GM19238 (cell line): ENCODE results near the gene MMAB.

Experiments
- DNase-seq: peaks from one replicate; pipeline ENCODE4 v3.0.0; 2011; ENCODE audit warnings: low spot score; ENCODE audit not compliant: insufficient read length

Gene MMAB

DNA sequence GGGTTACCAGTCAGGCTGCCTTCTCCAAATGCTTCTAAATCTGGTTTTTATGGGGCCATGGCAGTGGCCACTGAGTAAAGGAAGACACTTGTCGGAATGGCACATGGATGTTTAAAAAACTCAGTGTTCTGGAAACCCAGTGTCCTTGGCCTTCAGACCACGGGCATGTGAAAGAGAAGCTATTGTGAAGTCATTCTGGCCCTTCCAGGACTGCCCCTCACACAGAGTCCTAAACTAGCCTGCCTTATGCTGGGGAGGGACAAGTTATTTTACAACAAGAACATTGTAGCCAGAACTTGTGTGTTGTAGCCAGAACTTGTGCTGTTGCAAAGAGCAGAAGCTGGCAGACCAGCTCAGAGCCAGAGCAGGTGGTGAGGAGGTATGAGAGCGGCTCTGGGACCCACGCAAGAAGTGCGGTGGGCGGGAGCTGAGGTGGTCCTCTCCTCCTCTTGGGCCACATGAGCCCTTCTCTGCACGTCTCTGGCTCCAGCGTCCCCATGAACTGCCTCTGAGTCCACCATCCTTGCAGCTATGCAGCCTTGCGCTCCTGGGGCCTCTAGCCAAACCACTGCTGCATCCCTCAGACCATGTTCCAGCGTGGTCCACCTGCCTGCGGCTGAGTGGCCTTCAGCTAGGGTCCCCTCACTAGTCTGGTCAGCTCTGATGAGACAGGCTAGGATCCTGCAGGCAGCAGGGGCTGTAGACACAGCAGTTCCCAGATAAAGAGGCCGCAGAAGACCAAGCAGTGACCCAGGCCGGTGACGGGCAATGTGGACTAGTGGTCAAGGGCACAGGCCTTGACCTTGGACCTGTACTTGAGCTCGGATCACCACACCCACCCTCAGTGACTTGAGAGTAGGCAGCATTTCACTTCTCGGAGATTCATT is 32.5 kb downstream of the MMAB start:
- DNase-seq: no peak

- no peak for DNase-seq
Measured at GRCh38 chr12:109539508-109539907, 33.8 kb downstream of the MMAB start.

DNA sequence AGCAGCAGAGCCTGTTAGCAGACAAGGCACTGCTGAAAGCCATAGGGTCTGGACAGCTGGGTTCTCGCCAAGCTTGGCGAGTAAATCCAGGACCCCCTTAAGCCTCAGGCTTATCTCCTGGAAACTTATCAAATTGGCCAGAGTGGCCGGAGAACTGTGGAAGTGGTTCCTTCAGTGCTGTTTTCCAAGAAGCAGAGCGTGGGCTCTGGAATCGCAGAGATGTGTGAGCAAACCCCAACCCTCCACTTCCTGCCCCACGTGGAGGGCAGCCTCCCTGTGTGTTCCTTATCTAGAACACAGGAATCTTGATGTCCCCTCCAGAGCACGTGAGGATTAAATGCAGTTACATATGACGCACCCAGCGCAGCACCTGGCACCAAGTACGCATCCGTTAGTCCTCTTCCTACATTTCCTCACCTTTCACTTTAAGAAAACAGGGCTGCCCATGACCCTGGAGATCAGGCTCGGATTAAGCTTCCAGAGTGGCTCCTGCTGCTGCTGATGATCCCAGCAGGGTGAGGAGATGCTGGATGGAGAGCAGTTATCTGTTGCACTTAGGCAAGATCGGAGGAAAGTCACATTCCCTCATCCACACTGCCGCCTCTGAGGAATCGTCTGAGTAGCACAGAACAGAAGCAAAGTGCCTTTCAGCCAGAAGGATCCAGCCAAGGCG is 35.0 kb downstream of the MMAB start:
- no peak for DNase-seq

DNA sequence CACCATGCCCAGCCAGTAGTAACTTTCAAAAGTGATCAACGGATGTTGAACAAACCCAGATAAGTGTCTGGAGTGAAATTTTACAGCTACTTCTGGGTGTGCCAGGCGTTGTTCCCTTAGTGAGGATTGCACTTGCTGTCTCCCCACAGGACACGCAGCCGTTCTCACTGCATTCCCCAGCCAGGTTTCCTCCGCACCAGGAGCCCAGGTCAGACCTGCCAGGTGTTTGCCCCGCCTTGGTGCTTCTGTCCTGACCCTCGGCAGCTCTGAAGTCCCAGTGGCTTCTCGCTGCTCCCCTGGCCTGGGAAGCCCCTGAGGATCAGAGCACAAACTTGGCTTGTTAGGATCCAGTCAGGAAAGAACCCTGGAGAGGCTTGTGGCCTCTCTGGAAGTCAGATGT is 36.2 kb downstream of the MMAB start:
- DNase-seq: no peak

DNA sequence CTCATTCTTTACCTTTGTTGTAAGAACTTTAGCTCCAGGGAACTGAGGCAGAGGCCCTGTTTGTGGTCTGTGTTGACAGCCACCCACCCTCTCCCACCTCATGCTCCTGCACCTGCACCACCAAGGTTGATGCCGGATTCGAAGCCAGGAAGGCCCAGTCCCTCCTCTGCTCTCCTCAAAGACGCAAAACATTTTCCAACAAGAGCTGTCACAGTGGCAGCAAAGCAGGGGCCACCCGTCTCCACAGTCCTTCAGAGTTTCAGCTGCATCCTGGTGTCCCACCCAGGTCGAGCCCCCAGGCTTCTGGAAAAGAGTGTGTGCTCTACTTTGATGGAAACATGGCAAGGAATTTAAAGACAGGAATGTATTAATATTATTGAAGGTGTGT is 37.4 kb downstream of the MMAB start:
- no peak for DNase-seq

DNA sequence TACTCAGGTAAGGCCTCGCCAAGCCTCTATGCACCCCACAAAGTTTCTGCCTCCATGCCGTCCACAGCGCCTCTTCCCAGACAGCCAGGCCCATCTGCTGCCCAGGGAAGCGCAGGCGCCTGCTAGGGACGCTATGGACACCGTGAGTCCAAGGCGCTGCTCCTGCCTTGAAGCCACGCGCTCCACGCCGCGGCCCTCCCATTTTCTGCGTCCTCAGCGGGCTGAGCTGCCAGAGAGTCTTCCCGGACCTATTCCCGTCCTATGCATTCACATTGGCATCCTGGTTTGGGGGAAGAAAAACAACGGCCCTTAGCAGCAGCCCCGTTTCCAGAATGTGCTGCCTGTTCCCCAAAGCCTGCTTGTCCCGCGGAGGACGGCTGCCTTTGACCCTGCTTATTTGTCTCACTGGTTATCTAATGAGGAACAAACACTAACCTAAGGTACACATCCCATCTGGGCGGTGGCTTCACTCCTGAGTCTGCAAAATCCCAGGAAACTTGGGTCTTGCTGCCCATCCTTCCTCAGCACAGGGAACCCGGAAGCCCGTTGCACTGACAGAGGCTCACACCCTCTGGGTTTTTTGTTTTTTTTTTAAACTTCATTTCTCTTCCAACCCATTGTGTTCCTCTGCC is 38.0 kb downstream of the MMAB start:
- DNase-seq: no peak

DNA sequence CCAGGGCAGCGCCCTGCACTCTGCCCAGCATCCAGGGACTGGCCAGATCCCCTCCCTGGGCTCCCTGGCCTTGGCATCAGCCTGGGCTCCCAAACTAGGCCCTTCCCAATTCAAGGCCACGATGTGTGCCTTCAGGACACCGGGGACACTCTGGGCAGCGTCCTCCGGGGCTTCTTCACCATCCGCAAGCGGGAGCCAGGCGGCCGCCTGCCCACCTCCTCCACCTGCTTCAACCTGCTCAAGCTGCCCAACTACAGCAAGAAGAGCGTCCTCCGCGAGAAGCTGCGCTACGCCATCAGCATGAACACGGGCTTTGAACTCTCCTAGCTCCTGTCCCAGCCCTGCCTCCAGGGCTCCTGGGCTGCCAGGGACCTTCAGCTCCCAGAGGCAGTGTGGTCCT is 38.8 kb downstream of the MMAB start:
- DNase-seq: no peak

DNA sequence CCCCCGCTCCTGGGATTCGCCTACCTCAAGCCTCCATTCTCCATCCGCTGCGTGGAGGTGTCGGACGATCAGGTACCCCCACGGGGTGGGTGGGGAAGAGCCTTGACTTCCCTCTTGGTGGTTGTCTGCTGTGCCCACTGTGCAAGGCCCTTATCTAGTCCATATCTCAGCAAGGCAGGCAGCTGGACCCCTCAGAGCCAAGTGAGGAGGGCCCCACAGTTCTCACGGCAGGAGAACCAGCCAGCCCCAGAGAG is 39.9 kb downstream of the MMAB start:
- no peak for DNase-seq

GRCh38 chr12:109532721-109533486 is 40.4 kb downstream of the MMAB start:
- no peak for DNase-seq

GRCh38 chr12:109531411-109531810 is 41.9 kb downstream of the MMAB start:
- DNase-seq: no peak

- no peak for DNase-seq
Measured at GRCh38 chr12:109529691-109530640, 43.3 kb downstream of the MMAB start.

DNA sequence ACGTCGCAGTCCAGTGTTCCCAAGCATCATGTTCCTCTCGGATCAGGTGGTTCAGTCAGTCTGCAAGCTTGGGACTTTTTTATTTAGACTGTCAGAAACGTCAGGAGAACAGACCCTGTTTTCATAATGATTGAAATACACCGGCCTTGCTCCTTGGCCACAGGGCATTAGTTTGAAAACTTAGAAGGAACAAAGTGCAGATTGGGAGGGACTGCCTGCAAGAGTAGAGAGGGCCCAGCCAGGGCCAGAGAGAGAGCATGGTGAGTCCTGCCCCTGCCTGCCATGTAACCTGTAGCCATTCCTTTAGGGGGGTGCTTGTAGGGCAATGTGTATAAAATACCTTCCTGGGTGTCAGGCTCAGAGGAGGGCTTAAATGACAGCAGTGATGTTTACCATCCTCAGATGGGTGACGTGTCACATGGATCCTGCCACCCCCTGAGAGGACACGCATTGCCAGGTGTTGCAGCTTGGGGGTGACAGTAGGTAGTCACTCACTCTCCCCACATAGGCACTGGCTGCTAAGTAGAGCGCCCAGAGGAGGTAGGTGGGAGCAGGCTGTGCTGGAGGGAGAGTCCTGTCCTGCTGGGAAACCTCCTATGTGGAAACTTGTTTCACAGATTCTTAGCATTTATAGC is 45.7 kb downstream of the MMAB start:
- no peak for DNase-seq

- DNase-seq: no peak
Measured at GRCh38 chr12:109525279-109525585, 48.1 kb downstream of the MMAB start.

DNA sequence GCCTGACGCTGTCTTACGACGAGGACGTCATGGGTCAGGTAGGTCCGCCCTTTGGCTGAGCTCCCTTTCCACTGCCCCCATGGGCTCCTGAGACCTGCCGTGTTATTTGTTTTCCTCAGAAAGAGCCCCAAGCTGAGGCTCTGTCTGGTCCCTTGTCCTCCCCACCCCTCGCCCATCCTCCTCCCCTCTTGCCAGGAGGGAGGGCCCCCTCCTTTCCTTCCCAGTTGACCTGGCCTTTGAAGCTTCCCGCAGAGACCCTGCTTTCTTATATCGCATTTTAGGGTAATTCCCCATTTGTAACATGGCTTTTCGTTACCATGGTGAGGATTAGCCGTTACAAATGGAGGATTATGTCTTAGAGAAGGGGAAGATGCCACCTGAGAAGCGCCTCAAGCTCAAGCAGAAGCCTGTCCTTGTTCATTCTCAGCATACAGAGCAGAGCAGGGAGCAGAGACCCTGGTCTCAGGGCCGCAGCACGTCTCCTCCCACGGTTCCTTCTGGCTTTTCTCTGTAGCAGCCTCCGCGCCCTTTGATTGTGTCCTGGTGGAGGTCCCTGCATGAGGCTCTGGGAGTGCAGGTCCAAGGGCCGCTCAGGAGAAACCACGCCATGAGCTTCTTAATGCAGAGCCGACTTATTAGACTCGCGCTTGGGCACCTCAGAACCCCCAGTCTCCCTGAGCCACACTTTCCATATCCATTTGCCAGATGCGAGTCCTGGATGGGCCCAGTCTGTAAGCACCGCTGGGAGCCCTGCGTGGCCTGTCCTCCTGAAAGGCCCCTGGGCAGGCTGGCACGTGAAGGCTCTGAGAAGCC is 48.6 kb downstream of the MMAB start:
- DNase-seq: no peak

DNA sequence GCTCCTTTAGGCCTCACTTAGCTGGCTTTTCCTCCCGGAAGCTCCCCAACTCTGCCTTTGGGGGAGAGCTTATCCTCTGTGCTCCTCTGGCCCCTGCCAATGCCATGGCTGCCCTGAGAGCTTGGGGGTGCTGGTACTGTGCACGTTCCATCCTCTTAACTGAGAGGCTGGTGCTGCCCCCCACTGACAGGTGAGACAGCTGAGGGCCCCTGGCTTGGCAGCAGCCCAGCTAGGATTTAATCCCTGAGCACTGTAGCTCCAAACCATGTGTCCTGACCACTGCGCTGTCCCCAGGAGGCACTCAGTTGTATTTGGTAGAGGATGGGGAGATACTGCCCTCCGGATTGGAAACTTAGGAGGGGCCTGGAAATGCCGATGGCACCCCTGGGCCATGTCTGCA is 49.8 kb downstream of the MMAB start:
- no peak for DNase-seq

DNA sequence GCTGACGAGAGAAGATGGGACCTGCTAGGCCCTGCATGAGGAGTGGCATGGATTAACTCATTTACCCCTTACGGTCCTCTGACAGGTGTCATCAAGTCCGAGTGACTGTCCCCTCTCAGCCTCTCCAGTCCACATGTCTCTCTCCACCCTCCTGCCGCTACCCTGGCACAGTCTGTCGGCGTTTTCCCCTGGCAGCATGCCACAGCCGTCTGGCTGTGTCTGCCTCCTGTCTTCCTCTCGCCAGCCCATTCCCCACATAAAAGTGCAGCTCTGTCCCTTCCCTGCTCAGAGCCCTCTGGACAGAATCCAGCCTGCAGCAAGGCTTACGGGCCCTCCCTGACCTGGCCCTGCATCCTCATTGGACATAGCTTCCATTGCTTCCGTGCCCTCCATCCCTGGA is 50.2 kb downstream of the MMAB start:
- DNase-seq: no peak

DNA sequence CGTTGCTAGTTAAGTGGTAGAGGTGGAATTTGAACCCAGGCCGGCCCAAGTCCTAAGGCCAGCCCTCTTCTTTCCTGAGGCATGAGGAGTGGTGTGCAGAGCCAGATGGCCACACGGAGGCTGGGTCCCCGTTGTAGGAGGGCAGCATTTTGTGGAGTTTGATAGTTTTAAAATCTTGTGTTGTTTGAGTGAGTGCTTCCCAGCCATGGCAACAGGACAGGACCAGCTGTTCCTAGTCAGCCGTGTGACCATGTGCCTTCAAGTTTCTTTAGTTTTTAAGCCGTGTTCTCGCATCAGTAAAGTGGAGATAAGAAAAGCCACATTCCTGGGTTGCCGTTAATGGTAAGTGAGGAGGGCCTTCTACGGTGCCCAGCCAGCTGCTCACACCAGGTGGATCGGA is 51.5 kb downstream of the MMAB start:
- DNase-seq: no peak

DNA sequence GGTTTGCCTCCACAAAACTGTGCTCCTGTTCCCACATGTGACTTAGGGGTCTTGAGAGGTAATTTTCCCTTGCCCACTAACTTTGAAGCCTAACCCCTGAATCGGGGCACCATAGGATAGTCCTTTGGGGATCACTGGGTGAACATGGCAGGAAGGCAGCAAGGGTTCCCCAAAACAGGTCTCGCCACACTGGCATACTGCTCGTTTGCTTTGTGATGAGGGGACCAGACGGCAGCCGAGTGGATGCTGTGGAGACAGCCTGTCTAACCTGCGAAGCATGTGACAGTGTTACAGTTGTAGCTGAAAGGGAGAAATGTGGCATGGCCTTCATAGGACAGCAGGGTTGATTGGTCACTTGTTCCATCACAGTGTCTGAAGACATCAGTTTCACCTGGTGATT is 53.5 kb downstream of the MMAB start:
- DNase-seq: no peak

DNA sequence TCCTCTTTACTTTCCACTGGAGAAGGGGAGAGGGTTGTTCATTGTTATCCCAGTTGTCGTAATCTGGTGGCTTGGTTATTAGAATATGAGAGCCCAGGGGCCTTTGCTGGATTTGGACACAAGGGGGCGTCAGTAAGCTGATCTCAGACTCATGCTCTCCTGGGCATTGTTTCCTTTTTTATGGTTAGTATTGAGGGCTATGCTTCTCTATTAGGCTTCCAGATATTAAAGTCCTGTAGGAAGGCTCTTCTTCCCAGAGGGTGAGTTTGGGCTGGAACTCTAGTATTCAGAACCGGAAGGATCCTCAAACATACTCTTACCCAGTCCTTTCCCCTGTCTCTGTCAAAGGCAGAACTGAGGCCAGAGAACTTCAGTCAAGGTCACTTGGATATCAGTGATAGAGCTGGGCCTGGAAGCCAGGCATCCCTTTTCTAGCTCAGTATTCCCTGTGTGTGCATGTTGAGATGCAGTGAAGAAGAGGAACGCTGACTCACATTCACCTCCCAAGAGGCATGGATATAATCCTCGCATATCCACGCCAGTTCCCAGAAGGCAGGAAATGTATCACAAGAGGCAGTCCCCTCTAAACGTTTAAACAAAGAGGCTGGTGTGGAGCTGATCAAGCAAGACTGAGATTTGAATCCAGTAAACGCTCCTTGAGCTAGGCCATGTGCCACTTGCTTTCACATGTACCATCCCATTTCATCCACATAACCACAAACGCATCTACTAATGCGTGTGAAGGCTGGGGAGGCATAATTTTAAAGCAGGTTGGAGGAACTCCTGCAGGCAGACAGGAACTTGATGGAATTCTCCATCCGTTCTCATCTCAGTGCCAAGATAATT is 54.3 kb downstream of the MMAB start:
- peak; percentile 41 for DNase-seq
